Astrocyte (in vitro differentiated cells and primary cell): Measurements from ENCODE around the gene MAP4K2. TPM values are rescaled to one million over a fixed set of nuclear protein-coding genes. Genes with fewer than 3 reads are reported as not detected.

Source experiments
- DNase-seq: peaks from one replicate; pipeline ENCODE4 v3.0.0-alpha.2; 2010; ENCODE audit warnings: low read depth
- FAIRE-seq: peaks from 2 replicates; lab custom pipeline; 2011; peaks lifted over from hg19 to GRCh38; lab: Jason Lieb, UNC
- H2AFZ ChIP-seq: 2 replicates; pipeline ENCODE4 v1.6.0; 2012; ENCODE audit warnings: low read depth, low read length, inconsistent platforms
- H3K27ac ChIP-seq: 2 replicates; pipeline ENCODE4 v1.5.1; 2011; ENCODE audit warnings: low read depth, low read length, inconsistent platforms
- H3K27me3 ChIP-seq: 2 replicates; pipeline ENCODE4 v1.6.0; 2011; ENCODE audit warnings: low read length, inconsistent platforms; ENCODE audit not compliant: insufficient read depth
- H3K36me3 ChIP-seq: 2 replicates; pipeline ENCODE4 v1.5.1; 2011; ENCODE audit warnings: low read length, inconsistent platforms; ENCODE audit not compliant: insufficient read depth
- H3K4me1 ChIP-seq: 2 replicates; pipeline ENCODE4 v1.5.1; 2011; ENCODE audit warnings: low read length, inconsistent platforms; ENCODE audit not compliant: insufficient read depth
- H3K4me2 ChIP-seq: 2 replicates; pipeline ENCODE4 v1.6.0; 2012; ENCODE audit warnings: low read length, inconsistent platforms
- H3K4me3 ChIP-seq: 2 replicates; pipeline ENCODE4 v1.5.1; 2011; ENCODE audit warnings: low read depth, mild to moderate bottlenecking, low read length, inconsistent platforms; ENCODE audit not compliant: insufficient read depth
- H3K79me2 ChIP-seq: 2 replicates; pipeline ENCODE4 v1.6.0; 2012; ENCODE audit warnings: mild to moderate bottlenecking, low read length, inconsistent platforms; ENCODE audit not compliant: insufficient read depth
- H3K9ac ChIP-seq: 2 replicates; pipeline ENCODE4 v1.6.0; 2012; ENCODE audit warnings: mild to moderate bottlenecking, low read length, inconsistent platforms
- H3K9me3 ChIP-seq: 2 replicates; pipeline ENCODE4 v1.5.1; 2012; ENCODE audit warnings: low read depth, mild to moderate bottlenecking, low read length, inconsistent platforms; ENCODE audit not compliant: insufficient read depth
- H4K20me1 ChIP-seq: 2 replicates; pipeline ENCODE4 v1.6.0; 2012; ENCODE audit warnings: low read length, inconsistent platforms; ENCODE audit not compliant: insufficient read depth
- H3K27ac Mint-ChIP-seq: one replicate; pipeline ENCODE4 v1.8.0; 2021; ENCODE audit warnings: mild to moderate bottlenecking, mixed read lengths; ENCODE audit not compliant: unreplicated experiment
- H3K27me3 Mint-ChIP-seq: one replicate; pipeline ENCODE4 v1.8.0; 2021; ENCODE audit warnings: low read depth, mixed read lengths; ENCODE audit not compliant: unreplicated experiment
- H3K36me3 Mint-ChIP-seq: one replicate; pipeline ENCODE4 v1.8.0; 2021; ENCODE audit warnings: low read depth, mixed read lengths; ENCODE audit not compliant: unreplicated experiment
- H3K4me1 Mint-ChIP-seq: one replicate; pipeline ENCODE4 v1.8.0; 2021; ENCODE audit warnings: low read depth, mixed read lengths; ENCODE audit not compliant: unreplicated experiment
- H3K4me3 Mint-ChIP-seq: one replicate; pipeline ENCODE4 v1.8.0; 2021; ENCODE audit warnings: mild to moderate bottlenecking, moderate library complexity, mixed read lengths; ENCODE audit not compliant: unreplicated experiment
- H3K9me3 Mint-ChIP-seq: one replicate; pipeline ENCODE4 v1.8.0; 2021; ENCODE audit warnings: mild to moderate bottlenecking, mixed read lengths; ENCODE audit not compliant: unreplicated experiment
- CTCF ChIP-seq: IDR thresholded peaks from 2 replicates; pipeline ENCODE4 v1.5.1; 2011; ENCODE audit warnings: low read depth, mild to moderate bottlenecking, inconsistent platforms, low read length, moderate library complexity; ENCODE audit not compliant: insufficient read depth
- EZH2 ChIP-seq: IDR thresholded peaks from 2 replicates; pipeline ENCODE4 v1.6.1; 2012; ENCODE audit warnings: mild to moderate bottlenecking, low read length, inconsistent platforms; ENCODE audit not compliant: insufficient read depth
- total RNA-seq: library from RNA; stranded (reverse); gene quantifications from 2 replicates; pipeline ENCODE4 v1.2.1, GENCODE V29; 2021

MAP4K2 gene
- total RNA-seq, 1 donor from 2014 or later: 11.2 TPM

GRCh38 chr11:64753380-64754123 lies 49.5 kb downstream of the MAP4K2 start:
- Histone ChIP-seq H3K36me3 (no peaks in the 10 kb centered on the region), H3K27me3 (no peaks in the 10 kb centered on the region), H3K27ac (no peak overlapping the region), H3K9ac (no peak overlapping the region), H2AFZ (no peak overlapping the region), H4K20me1 (no peaks in the 10 kb centered on the region), H3K9me3 (no peaks in the 10 kb centered on the region), H3K4me3 (no peak overlapping the region), H3K79me2 (no peaks in the 10 kb centered on the region), H3K4me1 (no peaks in the 10 kb centered on the region), H3K4me2 (no peak overlapping the region)
- TF ChIP-seq EZH2: no peak
- FAIRE-seq (no peak), DNase-seq (no peak)
- H3K4me3 Mint-ChIP-seq: no peak overlapping the region
- no peaks in the 10 kb centered on the region for H3K9me3 Mint-ChIP-seq
- no peak overlapping the region for H3K27ac Mint-ChIP-seq
- H3K27me3 Mint-ChIP-seq: peaks cover 17% of the 10 kb centered on the region
- peaks cover 9% of the 10 kb centered on the region for H3K36me3 Mint-ChIP-seq
- H3K4me1 Mint-ChIP-seq: no peaks in the 10 kb centered on the region

- FAIRE-seq (no peak), DNase-seq (no peak)
- Histone ChIP-seq H4K20me1 (no peaks in the 10 kb centered on the region), H3K36me3 (no peaks in the 10 kb centered on the region), H3K4me3 (no peak overlapping the region), H2AFZ (no peak overlapping the region), H3K9me3 (no peaks in the 10 kb centered on the region), H3K4me1 (no peaks in the 10 kb centered on the region), H3K79me2 (no peaks in the 10 kb centered on the region), H3K27ac (no peak overlapping the region), H3K9ac (no peak overlapping the region), H3K27me3 (no peaks in the 10 kb centered on the region), H3K4me2 (no peak overlapping the region)
- no peak overlapping the region for H3K4me3 Mint-ChIP-seq
- no peaks in the 10 kb centered on the region for H3K4me1 Mint-ChIP-seq
- no peaks in the 10 kb centered on the region for H3K9me3 Mint-ChIP-seq
- TF ChIP-seq EZH2: no peak
- no peak for TF ChIP-seq CTCF
- H3K36me3 Mint-ChIP-seq: peaks cover 9% of the 10 kb centered on the region
- H3K27me3 Mint-ChIP-seq: peaks cover 17% of the 10 kb centered on the region
- H3K27ac Mint-ChIP-seq: no peak overlapping the region
These were observed 50.0 kb downstream of the MAP4K2 start for GRCh38 chr11:64753019-64753379.

- H3K79me2 ChIP-seq: no peaks in the 10 kb centered on the region
- H4K20me1 ChIP-seq: no peaks in the 10 kb centered on the region
- no peak overlapping the region for H3K27ac Mint-ChIP-seq
- H3K27ac ChIP-seq: no peak overlapping the region
- no peaks in the 10 kb centered on the region for H3K27me3 ChIP-seq
- peaks cover 9% of the 10 kb centered on the region for H3K36me3 Mint-ChIP-seq
- H3K4me2 ChIP-seq: no peak overlapping the region
- no peak overlapping the region for H2AFZ ChIP-seq
- TF ChIP-seq EZH2 (no peak), CTCF (no peak)
- no peak for FAIRE-seq
- H3K4me1 Mint-ChIP-seq: no peaks in the 10 kb centered on the region
- DNase-seq: no peak
- peaks cover 17% of the 10 kb centered on the region for H3K27me3 Mint-ChIP-seq
- H3K9me3 Mint-ChIP-seq: no peaks in the 10 kb centered on the region
- H3K9me3 ChIP-seq: no peaks in the 10 kb centered on the region
- no peak overlapping the region for H3K9ac ChIP-seq
- no peaks in the 10 kb centered on the region for H3K4me1 ChIP-seq
- no peak overlapping the region for H3K4me3 ChIP-seq
- H3K4me3 Mint-ChIP-seq: no peak overlapping the region
- H3K36me3 ChIP-seq: no peaks in the 10 kb centered on the region
These were observed 50.6 kb downstream of the MAP4K2 start for GRCh38 chr11:64752175-64752970.
